GM23338 (cell line): ENCODE measurements around the gene KCNMA1. TPM values are rescaled to one million over a fixed set of nuclear protein-coding genes. Genes with fewer than 3 reads are reported as not detected.

Source experiments
- ATAC-seq: fragments of 200-7000 bp; cut with Tn5 transposase; 3 replicates; pipeline ENCODE4 v1.9.1; 2020
- DNase-seq: peaks from one replicate; pipeline ENCODE4 v3.0.0-alpha.2; 2015; ENCODE audit warnings: low spot score
- H2AFZ ChIP-seq: fragments of 200-600 bp; sonication (generic); 2 replicates; pipeline ENCODE4 v1.8.0; 2016; ENCODE audit warnings: antibody characterized with exemption, mild to moderate bottlenecking, moderate library complexity
- H3F3A ChIP-seq: fragments of 200-600 bp; sonication (generic); replicated peaks from 2 replicates; pipeline ENCODE4 v1.8.0; 2017; ENCODE audit warnings: antibody characterized with exemption, mixed run types, low read depth
- H3K27ac ChIP-seq: fragments of 200-600 bp; sonication (generic); 2 replicates; pipeline ENCODE4 v1.6.1; 2016; ENCODE audit warnings: low read depth
- H3K27me3 ChIP-seq: fragments of 200-600 bp; sonication (generic); 2 replicates; pipeline ENCODE4 v1.8.0; 2016; ENCODE audit warnings: mild to moderate bottlenecking, mixed run types, moderate library complexity; ENCODE audit not compliant: insufficient read depth
- H3K36me3 ChIP-seq: fragments of 200-600 bp; sonication (generic); 2 replicates; pipeline ENCODE4 v1.8.0; 2016; ENCODE audit warnings: mild to moderate bottlenecking; ENCODE audit not compliant: insufficient read depth
- H3K4me1 ChIP-seq: fragments of 200-600 bp; sonication (generic); 2 replicates; pipeline ENCODE4 v1.8.0; 2016; ENCODE audit warnings: mild to moderate bottlenecking, moderate library complexity; ENCODE audit not compliant: insufficient read depth
- H3K4me2 ChIP-seq: fragments of 200-600 bp; sonication (generic); 2 replicates; pipeline ENCODE4 v1.7.1; 2017; ENCODE audit warnings: mixed run types
- H3K4me3 ChIP-seq: fragments of 200-600 bp; sonication (generic); 2 replicates; pipeline ENCODE4 v1.6.1; 2016; ENCODE audit warnings: mixed run types
- H3K79me2 ChIP-seq: fragments of 200-600 bp; sonication (generic); replicated peaks from 2 replicates; pipeline ENCODE4 v1.8.0; 2017; ENCODE audit warnings: mild to moderate bottlenecking; ENCODE audit not compliant: insufficient read depth
- H3K9me2 ChIP-seq: fragments of 200-600 bp; sonication (generic); 2 replicates; pipeline ENCODE4 v1.8.0; 2017; ENCODE audit not compliant: insufficient read depth
- H4K20me1 ChIP-seq: fragments of 200-600 bp; sonication (generic); replicated peaks from 2 replicates; pipeline ENCODE4 v1.8.0; 2017; ENCODE audit warnings: mild to moderate bottlenecking; ENCODE audit not compliant: insufficient read depth
- H3K27ac Mint-ChIP-seq: 2 replicates; pipeline ENCODE4 v1.8.0; 2020; ENCODE audit warnings: inconsistent platforms, mild to moderate bottlenecking, moderate library complexity, mixed read lengths
- H3K27me3 Mint-ChIP-seq: 3 replicates; pipeline ENCODE4 v1.8.0; 2022; ENCODE audit warnings: low read depth, mild to moderate bottlenecking, moderate library complexity, mixed read lengths, inconsistent platforms; ENCODE audit not compliant: insufficient read depth, poor library complexity
- H3K36me3 Mint-ChIP-seq: 3 replicates; pipeline ENCODE4 v1.8.0; 2021; ENCODE audit warnings: low read depth, mild to moderate bottlenecking, inconsistent platforms, moderate library complexity, mixed read lengths
- H3K4me1 Mint-ChIP-seq: 3 replicates; pipeline ENCODE4 v1.8.0; 2020; ENCODE audit warnings: mild to moderate bottlenecking, inconsistent platforms, mixed read lengths
- H3K4me3 Mint-ChIP-seq: 3 replicates; pipeline ENCODE4 v1.8.0; 2021; ENCODE audit warnings: moderate library complexity, mild to moderate bottlenecking, inconsistent platforms, mixed read lengths
- H3K9me3 Mint-ChIP-seq: 3 replicates; pipeline ENCODE4 v1.8.0; 2020; ENCODE audit warnings: moderate library complexity, mild to moderate bottlenecking, inconsistent platforms, mixed read lengths
- CREB1 ChIP-seq: fragments of 250-450 bp; sonication (Bioruptor Pico); IDR thresholded peaks from 2 replicates; pipeline ENCODE4 v1.5.0; 2020; ENCODE audit warnings: low read depth, mild to moderate bottlenecking, moderate library complexity
- CTCF ChIP-seq, 2 experiments: fragments of 200-600 bp in 1 of 2; sonication (generic) in 1 of 2; conservative IDR thresholded peaks; 2 replicates each; pipeline versions ENCODE4 v1.5.1 to v1.6.1; 2016 to 2017; ENCODE audit warnings: antibody characterized with exemption in 2 of 2, low read depth in 2 of 2, mild to moderate bottlenecking in 2 of 2, moderate library complexity in 1 of 2
- ETS1 ChIP-seq: IDR thresholded peaks from 2 replicates; pipeline ENCODE4 v1.6.1; 2016; ENCODE audit warnings: antibody characterized with exemption
- EZH2 ChIP-seq: fragments of 200-600 bp; sonication (generic); IDR thresholded peaks from one replicate; pipeline ENCODE4 v1.8.0; 2017; ENCODE audit warnings: antibody characterized with exemption, mild to moderate bottlenecking, low read depth; ENCODE audit not compliant: unreplicated experiment
- EZH2phosphoT487 ChIP-seq: fragments of 200-600 bp; sonication (generic); IDR thresholded peaks from one replicate; pipeline ENCODE4 v1.8.1; 2018; ENCODE audit warnings: antibody characterized with exemption; ENCODE audit not compliant: unreplicated experiment
- JUNB ChIP-seq: IDR thresholded peaks from one replicate; pipeline ENCODE4 v1.6.1; 2016; ENCODE audit warnings: antibody characterized with exemption; ENCODE audit not compliant: unreplicated experiment
- NANOG ChIP-seq: IDR thresholded peaks from 2 replicates; pipeline ENCODE4 v1.6.1; 2016; ENCODE audit warnings: antibody characterized with exemption, borderline replicate concordance
- POLR2AphosphoS5 ChIP-seq: IDR thresholded peaks from 2 replicates; pipeline ENCODE4 v1.6.1; 2016; ENCODE audit warnings: antibody characterized with exemption, low read depth
- STAT1 ChIP-seq: IDR thresholded peaks from one replicate; pipeline ENCODE4 v1.6.1; 2016; ENCODE audit warnings: antibody characterized with exemption; ENCODE audit not compliant: unreplicated experiment
- ZNF114 ChIP-seq: fragments of 250-450 bp; sonication (Bioruptor Pico); IDR thresholded peaks from 2 replicates; pipeline ENCODE4 v1.5.0; 2020; ENCODE audit warnings: mild to moderate bottlenecking, moderate library complexity
- ZNF331 ChIP-seq: fragments of 250-450 bp; sonication (Bioruptor Pico); IDR thresholded peaks from 2 replicates; pipeline ENCODE4 v1.5.0; 2020; ENCODE audit warnings: low read depth, mild to moderate bottlenecking, moderate library complexity
- polyA plus RNA-seq: library from polyadenylated mRNA; unstranded; fragments of >200 nt; fragmentation: Nextera tagmentation; extraction: Ambion mirVana; gene quantifications from 2 replicates; pipeline ENCODE4 v1.2.1, GENCODE V29; 2016
- total RNA-seq: library from RNA; depleted of rRNA; stranded (reverse); fragments of >200 nt; shearing (Covaris generic); gene quantifications from 2 replicates; pipeline ENCODE4 v1.2.3, GENCODE V29; 2014
- TF ChIP-seq, protein P1 (sequence below): fragments of 250-450 bp; sonication (Bioruptor Pico); IDR thresholded peaks from 2 replicates; pipeline ENCODE4 v1.5.0; 2020; ENCODE audit warnings: mild to moderate bottlenecking, moderate library complexity
- TF ChIP-seq, protein P2 (sequence below): IDR thresholded peaks from one replicate; pipeline ENCODE4 v1.6.1; 2018; ENCODE audit warnings: antibody characterized with exemption; ENCODE audit not compliant: unreplicated experiment

Gene KCNMA1
- total and polyA plus RNA-seq, 2 experiments from 2014 or later, result 8.2 to 9.0 TPM

DNA sequence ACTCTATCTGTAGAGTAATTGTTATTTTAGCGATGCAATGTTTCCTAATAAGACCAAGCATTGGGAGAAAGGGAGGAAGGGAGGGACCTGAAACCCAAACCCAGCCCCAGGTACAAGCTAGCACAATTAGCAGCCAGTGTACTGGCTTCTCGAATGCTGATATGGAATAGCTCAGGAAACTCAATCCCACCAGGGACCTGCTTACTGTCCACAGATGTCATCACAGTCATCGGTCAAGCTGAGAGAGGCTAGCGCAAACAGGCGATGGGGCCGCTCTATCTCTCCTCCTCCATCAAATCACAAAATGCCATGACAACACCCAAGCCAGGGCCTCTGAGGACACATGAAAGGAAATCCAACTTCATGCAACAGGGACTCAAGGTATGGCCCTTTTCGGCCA is 192.1 kb downstream of the KCNMA1 start (continued):
- TF ChIP-seq, protein P1, sequence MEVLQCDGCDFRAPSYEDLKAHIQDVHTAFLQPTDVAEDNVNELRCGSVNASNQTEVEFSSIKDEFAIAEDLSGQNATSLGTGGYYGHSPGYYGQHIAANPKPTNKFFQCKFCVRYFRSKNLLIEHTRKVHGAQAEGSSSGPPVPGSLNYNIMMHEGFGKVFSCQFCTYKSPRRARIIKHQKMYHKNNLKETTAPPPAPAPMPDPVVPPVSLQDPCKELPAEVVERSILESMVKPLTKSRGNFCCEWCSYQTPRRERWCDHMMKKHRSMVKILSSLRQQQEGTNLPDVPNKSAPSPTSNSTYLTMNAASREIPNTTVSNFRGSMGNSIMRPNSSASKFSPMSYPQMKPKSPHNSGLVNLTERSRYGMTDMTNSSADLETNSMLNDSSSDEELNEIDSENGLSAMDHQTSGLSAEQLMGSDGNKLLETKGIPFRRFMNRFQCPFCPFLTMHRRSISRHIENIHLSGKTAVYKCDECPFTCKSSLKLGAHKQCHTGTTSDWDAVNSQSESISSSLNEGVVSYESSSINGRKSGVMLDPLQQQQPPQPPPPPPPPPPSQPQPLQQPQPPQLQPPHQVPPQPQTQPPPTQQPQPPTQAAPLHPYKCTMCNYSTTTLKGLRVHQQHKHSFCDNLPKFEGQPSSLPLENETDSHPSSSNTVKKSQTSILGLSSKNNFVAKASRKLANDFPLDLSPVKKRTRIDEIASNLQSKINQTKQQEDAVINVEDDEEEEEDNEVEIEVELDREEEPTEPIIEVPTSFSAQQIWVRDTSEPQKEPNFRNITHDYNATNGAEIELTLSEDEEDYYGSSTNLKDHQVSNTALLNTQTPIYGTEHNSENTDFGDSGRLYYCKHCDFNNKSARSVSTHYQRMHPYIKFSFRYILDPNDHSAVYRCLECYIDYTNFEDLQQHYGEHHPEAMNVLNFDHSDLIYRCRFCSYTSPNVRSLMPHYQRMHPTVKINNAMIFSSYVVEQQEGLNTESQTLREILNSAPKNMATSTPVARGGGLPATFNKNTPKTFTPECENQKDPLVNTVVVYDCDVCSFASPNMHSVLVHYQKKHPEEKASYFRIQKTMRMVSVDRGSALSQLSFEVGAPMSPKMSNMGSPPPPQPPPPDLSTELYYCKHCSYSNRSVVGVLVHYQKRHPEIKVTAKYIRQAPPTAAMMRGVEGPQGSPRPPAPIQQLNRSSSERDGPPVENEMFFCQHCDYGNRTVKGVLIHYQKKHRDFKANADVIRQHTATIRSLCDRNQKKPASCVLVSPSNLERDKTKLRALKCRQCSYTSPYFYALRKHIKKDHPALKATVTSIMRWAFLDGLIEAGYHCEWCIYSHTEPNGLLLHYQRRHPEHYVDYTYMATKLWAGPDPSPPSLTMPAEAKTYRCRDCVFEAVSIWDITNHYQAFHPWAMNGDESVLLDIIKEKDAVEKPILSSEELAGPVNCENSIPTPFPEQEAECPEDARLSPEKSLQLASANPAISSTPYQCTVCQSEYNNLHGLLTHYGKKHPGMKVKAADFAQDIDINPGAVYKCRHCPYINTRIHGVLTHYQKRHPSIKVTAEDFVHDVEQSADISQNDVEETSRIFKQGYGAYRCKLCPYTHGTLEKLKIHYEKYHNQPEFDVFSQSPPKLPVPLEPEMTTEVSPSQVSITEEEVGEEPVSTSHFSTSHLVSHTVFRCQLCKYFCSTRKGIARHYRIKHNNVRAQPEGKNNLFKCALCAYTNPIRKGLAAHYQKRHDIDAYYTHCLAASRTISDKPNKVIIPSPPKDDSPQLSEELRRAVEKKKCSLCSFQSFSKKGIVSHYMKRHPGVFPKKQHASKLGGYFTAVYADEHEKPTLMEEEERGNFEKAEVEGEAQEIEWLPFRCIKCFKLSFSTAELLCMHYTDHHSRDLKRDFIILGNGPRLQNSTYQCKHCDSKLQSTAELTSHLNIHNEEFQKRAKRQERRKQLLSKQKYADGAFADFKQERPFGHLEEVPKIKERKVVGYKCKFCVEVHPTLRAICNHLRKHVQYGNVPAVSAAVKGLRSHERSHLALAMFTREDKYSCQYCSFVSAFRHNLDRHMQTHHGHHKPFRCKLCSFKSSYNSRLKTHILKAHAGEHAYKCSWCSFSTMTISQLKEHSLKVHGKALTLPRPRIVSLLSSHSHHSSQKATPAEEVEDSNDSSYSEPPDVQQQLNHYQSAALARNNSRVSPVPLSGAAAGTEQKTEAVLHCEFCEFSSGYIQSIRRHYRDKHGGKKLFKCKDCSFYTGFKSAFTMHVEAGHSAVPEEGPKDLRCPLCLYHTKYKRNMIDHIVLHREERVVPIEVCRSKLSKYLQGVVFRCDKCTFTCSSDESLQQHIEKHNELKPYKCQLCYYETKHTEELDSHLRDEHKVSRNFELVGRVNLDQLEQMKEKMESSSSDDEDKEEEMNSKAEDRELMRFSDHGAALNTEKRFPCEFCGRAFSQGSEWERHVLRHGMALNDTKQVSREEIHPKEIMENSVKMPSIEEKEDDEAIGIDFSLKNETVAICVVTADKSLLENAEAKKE (CRISPR knock-in tag), result no peak
- no peak for TF ChIP-seq STAT1

GRCh38 chr10:77444041-77444440 is 193.6 kb downstream of the KCNMA1 start:
- Histone ChIP-seq H3K4me1 (no peaks in the 10 kb centered on the region), H2AFZ (no peak overlapping the region), H3K79me2 (no peaks in the 10 kb centered on the region), H3K4me2 (no peak overlapping the region), H3K27ac (no peak overlapping the region), H3K4me3 (no peak overlapping the region), H3F3A (no peaks in the 10 kb centered on the region), H3K36me3 (no peaks in the 10 kb centered on the region), H3K27me3 (no peaks in the 10 kb centered on the region), H3K9me2 (no peaks in the 10 kb centered on the region), H4K20me1 (no peaks in the 10 kb centered on the region)
- Mint-ChIP-seq H3K27ac (no peak overlapping the region), H3K4me1 (peaks cover 6% of the 10 kb centered on the region), H3K27me3 (peaks cover 2% of the 10 kb centered on the region), H3K36me3 (no peaks in the 10 kb centered on the region), H3K4me3 (no peak overlapping the region), H3K9me3 (no peaks in the 10 kb centered on the region; the same call in 2 of the 3 replicates)
- no peak for DNase-seq
- no peak for ATAC-seq
- TF ChIP-seq JUNB (no peak), CREB1 (no peak), STAT1 (no peak), EZH2phosphoT487 (no peak), NANOG (no peak), ETS1 (no peak), ZNF114 (CRISPR knock-in tag) (no peak), POLR2AphosphoS5 (no peak), ZNF331 (CRISPR knock-in tag) (no peak), EZH2 (no peak), CTCF (conservative IDR thresholded peaks at IDR 0.05; ENCODE audit: low read depth in 2 of 2) (no peak)
- TF ChIP-seq, protein P2, sequence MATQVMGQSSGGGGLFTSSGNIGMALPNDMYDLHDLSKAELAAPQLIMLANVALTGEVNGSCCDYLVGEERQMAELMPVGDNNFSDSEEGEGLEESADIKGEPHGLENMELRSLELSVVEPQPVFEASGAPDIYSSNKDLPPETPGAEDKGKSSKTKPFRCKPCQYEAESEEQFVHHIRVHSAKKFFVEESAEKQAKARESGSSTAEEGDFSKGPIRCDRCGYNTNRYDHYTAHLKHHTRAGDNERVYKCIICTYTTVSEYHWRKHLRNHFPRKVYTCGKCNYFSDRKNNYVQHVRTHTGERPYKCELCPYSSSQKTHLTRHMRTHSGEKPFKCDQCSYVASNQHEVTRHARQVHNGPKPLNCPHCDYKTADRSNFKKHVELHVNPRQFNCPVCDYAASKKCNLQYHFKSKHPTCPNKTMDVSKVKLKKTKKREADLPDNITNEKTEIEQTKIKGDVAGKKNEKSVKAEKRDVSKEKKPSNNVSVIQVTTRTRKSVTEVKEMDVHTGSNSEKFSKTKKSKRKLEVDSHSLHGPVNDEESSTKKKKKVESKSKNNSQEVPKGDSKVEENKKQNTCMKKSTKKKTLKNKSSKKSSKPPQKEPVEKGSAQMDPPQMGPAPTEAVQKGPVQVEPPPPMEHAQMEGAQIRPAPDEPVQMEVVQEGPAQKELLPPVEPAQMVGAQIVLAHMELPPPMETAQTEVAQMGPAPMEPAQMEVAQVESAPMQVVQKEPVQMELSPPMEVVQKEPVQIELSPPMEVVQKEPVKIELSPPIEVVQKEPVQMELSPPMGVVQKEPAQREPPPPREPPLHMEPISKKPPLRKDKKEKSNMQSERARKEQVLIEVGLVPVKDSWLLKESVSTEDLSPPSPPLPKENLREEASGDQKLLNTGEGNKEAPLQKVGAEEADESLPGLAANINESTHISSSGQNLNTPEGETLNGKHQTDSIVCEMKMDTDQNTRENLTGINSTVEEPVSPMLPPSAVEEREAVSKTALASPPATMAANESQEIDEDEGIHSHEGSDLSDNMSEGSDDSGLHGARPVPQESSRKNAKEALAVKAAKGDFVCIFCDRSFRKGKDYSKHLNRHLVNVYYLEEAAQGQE, result no peak
